Mesenteric fat pad (tissue), 1 donor: ENCODE measurements around the gene LTBP1. TPM values are rescaled to one million over a fixed set of nuclear protein-coding genes. Genes with fewer than 3 reads are reported as not detected.
"Not testable (repeated sequence)": the region's sequence is repeated elsewhere in the genome, so short reads cannot be mapped to it uniquely, and the experiment has no call there.

Experiments
- DNase-seq: peaks from one replicate; pipeline ENCODE4 v3.0.0-alpha.2; 2020; ENCODE audit warnings: low spot score
- total RNA-seq: library from RNA; stranded (reverse); fragmentation: NEBNext Ultra II Directional; extraction: Animal tissue kit (Norgen Biotek cat#: 25700); gene quantifications from one replicate; pipeline ENCODE4 v1.2.1, GENCODE V29; 2021
- donor health status: DM: yes; HTN: yes; CAD: no.

The LTBP1 gene
- total RNA-seq, 1 donor from 2014 or later: 15.4 TPM

DNA sequence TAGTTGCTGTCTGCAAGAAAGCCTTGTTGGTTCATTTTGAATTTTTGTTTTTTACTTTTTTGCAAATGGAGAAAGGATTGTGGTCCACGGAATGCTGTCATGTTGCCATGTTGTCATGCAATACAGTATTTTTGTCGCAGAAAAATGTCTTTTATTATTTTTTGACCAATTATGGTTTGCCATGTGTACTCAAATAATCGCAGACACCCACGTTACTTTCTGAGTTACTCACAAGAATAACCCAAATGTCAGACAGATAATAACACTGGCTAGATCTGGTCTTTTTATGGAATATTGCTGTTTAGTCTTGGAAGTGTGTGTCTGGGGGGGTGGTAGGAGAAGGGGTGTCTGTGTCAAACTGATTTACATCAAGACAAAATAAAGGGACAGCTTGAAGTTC is 188.9 kb downstream of the LTBP1 start:
- no peak for DNase-seq

DNA sequence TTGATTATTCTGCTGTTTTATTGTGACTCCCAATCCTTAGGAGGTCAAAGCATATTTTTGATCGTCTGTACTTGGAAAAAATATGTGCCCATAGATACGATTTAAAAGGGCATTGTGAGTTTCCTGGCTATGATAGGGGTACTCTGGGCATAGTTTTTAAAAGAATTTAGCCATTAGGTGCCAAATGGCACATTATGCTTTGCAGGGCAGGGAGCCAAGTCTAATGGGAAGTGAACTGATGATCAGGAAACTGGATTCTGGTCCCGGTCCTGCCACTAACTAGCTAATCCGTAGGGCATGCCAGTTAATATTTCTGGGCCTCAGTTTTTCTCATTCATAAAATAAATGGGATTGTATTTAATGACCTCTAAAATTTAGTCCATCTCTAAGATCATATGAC is 189.3 kb downstream of the LTBP1 start:
- DNase-seq: no peak

DNA sequence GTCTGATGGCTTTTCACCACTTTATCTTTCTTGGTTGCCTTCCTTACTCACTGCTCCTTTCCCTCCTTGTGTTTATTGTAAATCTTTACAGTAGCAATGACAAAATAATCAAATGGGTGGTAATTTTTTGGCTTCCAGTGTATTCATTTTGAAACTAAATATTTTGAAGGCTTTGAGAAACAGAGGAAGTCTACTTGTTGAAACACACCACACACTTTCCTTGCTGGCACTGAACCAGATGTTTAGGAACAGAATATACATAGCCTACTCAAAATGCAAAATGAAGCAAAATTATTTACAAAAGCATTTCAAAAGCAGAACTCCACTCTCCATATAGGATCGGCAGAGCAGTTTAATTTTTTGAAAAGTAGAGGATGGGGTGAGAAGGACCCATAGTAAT is 189.8 kb downstream of the LTBP1 start:
- no peak for DNase-seq

DNA sequence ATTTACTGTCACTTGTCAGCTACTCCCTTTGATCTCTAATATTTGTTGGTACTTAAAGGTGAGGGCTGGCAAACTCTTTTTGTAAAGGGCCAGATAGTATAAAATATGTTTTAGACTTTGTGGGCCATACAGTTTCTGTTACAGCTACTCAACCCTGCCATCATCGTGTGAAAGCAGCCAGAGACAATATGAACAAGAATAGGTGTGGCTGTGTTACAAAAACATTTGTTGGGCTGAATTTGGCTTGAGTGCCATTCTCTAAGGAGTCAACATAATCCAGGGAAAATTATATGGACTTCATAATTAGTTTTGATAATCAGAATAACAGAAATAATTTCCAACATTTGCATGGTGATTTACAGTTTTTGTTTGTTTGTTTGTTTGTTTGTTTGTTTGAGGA is 190.6 kb downstream of the LTBP1 start:
- no peak for DNase-seq

DNA sequence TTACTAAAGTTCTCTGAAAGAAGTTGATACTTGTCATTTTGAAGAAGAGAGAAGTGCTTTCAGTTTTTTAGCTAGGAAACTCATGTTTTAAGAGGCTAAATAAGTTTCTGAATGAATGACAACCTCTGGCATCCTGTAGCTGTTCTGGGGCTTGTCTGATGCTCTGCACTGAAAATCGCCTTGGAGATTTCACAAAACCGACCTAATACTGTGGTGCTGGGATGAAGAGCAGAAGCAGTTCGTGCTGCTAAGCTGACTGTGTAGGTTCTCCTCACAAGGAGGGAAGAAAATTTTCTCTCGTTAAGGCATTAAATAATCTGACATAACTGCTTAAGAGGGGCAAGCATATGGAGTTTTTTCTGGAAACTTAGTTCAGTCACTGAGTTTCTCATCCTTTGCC is 193.2 kb downstream of the LTBP1 start:
- no peak for DNase-seq

DNA sequence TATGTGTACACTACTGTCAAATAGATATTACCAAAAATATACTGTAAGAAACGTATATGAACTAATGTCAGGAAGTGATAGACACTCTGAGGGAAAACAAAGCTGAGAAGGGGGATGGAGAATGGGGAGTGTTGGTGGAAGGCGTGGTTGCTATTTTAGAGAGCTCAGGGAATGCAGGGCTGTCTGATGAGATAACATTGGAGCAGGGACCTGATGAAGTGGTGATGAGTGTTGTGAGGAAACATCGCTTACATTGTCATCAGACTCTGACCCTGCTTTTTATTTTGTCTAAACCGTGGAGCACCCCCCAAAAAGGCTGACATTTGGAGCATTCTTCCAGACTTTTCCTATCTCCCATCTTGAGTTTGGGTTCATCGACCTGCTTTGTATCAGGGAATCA is 194.7 kb downstream of the LTBP1 start:
- no peak for DNase-seq

DNA sequence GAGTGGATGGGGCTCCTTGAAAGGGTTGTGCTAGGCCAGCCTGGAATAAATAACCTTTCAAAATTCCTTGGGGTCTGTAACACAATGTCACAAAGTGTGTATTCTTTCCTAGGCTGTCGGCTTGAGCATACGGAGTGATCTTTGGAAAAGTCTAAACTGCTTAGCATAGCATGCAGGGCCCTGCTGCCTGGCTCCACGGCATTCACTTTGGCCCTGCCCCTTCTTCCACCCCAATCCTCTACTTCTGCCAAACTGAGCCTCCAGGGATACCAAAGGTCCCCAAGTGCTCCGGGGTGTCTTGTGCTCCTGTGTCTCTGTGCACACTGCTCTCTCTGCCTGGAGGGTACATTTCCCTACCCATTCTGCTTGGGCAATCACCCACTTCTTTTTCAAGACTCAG is 196.1 kb downstream of the LTBP1 start:
- DNase-seq: no peak

DNA sequence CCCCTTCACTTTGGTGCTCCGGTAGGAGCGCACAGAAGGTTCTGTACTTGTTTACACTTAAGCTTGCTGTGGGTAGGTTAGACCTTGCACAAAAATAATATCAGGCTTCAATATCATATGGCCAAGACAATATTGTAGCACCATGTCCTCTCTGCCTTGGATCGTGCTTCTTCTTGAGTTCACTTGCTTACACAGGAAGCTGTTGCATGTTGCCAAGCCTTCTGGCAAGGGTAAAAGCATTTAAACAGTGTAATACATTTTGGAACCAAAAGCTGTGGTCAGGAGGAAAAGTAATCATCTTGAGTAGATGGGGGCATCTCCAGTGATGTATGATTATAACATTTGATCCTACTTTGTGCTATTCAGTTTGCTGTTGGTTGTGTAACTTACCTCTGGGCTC is 197.5 kb downstream of the LTBP1 start:
- DNase-seq: no peak

DNA sequence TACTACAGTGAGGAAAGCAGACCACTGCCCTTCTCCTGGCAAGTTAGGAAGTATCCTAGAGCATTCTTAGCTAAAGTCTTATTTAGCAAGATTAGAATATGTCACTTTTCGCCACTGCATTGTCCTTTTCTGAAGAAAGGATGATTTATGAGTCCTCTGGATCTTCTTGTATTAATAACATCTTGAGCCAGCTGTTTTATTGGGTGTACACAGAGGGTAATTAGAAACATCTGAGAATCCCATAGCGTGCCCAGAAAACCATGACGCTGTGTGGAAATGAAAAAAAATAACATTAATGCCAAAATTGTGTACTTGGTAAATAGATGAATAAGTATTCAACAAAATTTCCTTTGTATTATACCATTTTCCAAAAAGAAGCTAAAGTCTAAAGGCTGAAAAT is 198.7 kb downstream of the LTBP1 start:
- no peak for DNase-seq

DNA sequence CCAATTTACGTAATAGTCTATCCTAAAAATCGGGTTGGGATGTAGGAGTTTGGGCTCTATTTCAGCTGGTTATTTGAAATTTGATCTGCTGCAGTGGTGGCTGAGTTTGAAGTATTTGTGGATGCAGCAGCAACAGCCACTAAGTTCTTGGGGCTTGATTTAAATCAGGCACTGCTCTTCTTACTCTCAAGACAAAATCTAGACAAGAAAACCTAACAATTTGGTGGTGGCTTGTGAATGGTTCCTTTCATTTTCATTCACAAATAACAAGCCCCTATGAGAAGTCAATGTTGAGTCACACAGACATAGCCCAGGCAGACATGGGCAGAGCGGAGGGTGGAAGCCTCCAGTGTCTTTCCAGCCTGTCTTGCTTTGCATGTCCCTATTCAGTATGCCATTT is 199.3 kb downstream of the LTBP1 start:
- no peak for DNase-seq

DNA sequence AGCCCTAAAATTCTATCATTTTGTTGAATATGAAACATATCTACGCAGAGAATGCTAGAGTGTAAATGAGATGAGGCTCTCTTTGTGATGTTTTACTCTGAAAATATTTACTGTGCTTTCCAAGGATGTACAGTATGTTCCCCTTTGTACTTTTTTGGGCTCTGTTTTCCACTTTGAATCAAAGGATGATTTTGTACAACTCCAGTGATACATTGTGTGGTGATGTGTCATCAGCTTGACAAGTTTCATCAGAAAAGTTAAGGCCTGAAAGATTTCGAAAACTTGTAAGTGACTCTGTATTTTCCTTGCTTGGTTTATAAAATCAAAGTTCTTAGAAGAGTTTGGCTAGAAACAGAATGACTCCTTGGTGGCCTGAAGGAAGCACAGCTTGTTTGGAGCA is 206.3 kb downstream of the LTBP1 start:
- DNase-seq: no peak

DNA sequence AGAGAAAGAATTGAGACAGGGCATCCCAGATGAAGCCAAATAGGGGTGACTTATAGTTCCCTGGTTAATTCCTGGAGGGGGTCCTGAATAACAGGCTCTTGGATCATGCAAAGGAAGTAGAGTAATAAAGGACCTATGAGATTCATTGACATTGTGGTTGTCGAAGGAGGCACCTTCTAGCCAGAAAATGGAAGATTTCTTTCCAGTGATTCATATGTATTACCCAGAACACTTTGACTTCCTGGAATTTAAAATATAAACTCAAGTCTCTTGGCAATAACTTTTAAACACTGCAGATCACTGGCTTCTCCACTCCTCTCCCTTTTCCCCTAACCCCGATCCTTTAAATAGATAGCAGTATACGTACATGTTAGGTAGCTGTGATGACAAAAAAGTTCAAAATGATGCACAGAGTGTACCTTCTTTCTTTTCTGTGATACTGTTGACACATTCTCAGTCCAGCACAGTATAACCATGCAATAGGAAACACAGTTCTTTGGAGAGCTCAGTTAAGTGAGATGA is 211.8 kb downstream of the LTBP1 start:
- no peak for DNase-seq

DNA sequence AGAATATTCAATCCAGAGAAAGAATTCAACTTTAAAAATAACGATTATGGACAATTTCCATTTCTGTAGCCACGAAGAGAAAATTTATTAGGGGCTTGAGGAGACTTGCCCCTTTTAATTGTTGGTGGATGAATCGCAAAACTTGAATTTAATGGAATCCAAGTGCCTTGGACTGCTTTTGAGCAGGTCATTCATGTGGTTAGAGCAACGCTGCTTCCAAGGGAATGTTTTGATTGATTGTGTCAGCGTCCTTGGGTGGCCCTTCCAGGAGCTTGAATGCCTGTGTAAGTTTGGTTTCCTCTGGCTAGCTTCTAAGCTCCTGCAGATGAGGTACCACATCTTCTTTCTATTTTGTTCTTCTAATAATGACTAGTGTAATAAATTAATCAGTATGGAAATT is 213.4 kb downstream of the LTBP1 start:
- DNase-seq: no peak

DNA sequence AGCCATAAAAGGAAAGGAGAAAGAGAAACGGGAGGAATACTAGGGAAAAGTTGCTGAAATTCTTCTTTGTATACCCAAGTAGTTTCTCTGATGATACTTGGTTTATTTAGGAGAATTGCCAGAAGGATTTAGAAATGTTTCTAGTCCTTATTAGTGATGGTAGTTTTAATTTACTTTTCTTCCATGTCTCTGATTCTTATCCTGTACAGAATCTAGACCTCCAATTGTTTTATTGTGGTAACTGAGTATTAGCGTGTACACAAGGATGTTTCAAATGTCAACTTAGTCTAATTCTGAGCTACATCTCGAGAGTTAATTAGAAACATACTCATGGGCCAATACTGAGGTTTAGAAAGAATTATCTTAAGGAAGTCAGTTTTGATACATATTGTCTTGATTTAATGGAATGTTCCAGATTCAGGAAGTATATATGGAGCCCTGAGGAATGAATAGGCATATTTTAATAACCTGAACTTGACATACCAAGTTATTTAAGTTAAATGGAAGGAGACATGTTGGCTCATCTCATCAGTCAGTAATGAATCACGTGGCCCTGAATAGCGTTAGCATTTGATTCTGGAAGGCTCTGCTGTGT is 219.6 kb downstream of the LTBP1 start:
- no peak for DNase-seq

DNA sequence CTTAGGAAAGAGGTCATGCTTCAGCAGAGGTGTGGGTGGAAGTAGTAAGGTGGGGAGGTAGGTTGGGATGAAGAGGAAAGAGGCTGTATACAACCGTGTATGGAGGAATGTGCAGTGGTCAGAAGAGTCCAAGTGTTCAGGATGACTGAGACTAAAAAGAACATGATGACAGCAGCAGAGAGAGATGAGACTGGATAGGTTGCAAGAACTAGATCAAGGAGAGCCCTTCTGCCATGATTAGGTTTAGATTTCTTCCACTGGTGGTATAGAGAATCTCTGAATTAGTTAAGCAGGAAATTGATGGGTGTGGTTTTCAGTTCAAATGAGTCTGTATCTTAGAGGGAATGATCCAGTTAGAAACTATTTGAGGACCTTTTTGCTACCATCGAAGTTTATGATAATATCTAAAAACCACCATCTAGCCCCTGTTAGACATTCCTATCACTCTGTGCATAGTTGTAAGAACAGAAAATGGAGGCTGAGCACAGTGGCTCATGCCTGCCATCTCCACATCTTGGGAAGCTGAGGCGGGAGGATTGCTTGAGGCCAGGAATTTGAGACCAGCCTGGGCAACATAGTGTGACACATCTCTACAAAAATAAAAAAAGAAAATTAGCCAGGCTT is 221.0 kb downstream of the LTBP1 start:
- DNase-seq: no peak

DNA sequence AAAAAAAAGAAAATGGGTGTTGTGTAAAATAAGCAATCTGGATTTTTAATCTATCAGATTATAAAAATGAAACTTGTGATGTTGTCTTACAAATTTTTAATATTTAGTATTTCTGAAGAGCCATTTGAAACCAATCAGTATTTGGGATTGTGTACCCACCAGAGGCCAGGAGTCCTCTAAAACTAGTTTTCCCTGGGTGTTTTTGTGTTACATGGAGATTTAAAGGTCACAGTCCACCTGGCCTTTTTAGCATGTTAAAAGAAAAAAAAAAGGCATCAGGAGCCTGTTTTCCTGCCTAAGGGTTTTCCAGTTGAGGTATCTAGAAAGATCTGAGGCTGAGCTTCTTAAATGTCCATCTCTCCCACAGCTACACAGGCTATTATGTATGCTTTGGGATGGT is 221.7 kb downstream of the LTBP1 start:
- DNase-seq: no peak

DNA sequence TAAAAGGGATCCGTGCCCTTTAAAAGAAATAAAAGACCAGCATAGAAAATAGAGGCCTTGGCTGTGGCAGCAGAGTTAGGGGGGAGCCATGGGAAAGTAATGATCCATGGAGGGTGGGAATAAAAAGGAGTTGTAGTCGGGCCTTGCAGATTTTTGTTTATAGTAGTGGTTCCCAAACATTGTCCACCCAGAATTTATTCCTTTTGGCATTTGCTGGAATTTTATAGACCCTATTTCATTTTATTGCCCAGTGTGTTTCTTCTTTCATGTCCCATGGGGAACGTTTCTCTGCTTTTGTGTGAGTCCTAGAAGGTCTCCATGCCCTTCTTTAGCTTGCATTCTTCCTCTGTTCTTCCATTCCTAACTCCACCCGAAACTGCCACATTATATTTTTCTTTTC is 222.2 kb downstream of the LTBP1 start:
- no peak for DNase-seq

DNA sequence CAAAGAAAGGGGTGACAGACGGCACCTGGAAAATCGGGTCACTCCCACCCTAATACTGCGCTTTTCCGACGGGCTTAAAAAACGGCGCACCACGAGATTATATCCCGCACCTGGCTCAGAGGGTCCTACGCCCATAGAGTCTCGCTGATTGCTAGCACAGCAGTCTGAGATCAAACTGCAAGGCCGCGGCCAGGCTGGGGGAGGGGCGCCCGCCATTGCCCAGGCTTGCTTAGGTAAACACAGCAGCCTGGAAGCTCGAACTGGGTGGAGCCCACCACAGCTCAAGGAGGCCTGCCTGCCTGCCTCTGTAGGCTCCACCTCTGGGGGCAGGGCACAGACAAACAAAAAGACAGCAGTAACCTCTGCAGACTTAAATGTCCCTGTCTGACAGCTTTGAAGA is 223.5 kb downstream of the LTBP1 start:
- not testable (repeated sequence) for DNase-seq

DNA sequence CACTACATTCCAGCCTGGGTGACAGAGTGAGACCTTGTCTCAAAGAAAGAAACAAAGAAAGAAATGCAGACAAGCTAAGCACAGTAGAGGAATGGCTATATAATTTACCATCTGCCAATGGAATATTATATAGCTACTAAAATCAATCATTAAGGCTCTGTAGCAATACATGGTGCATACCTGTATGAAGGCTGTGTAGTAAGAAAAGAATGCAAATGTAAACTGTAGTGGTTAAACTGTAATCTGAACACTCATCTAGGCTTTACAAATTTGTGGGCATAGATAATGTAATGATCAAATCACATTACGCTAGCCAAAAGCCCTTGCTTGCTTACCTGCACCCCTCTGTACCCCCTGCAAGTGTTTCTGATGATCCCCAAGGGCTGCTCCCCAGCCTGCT is 230.9 kb downstream of the LTBP1 start:
- no peak for DNase-seq

DNA sequence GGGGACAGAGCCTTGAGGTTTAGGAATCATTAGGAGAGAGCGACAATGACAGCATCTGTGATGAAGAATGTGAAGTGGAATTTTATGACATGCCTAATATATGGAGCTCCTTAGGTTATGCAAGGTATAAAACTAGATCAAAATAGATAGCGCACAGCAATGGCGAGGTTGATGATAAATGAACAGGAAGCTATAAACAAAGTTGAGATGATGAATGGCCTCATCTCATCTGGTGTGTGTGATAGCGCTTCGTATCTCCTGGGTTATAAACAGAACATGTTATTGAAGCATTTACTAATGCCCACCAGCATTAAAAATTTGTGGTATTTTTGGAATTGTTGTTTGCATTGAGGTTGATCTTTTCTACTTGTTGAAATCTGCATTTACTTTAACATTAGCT is 231.5 kb downstream of the LTBP1 start:
- no peak for DNase-seq

DNA sequence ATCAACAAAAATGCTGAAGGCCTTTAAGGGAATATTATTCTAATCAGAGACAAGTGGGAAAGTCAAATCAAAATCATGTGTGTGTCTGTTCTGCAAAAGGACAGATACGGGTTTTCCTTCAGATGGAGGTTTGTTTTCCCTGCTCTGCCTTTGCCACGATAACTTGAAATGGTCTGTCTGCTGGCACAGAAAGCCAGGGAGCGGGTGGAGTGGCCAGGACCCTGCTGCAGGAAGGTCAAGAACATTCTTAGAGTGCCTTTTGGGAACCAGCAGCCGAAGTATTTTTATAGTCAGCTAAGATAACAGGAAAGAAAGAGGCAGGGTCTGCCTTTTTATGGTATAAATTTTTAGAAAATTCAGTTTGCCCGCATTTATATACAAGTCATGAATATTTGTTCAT is 234.2 kb downstream of the LTBP1 start:
- DNase-seq: no peak

DNA sequence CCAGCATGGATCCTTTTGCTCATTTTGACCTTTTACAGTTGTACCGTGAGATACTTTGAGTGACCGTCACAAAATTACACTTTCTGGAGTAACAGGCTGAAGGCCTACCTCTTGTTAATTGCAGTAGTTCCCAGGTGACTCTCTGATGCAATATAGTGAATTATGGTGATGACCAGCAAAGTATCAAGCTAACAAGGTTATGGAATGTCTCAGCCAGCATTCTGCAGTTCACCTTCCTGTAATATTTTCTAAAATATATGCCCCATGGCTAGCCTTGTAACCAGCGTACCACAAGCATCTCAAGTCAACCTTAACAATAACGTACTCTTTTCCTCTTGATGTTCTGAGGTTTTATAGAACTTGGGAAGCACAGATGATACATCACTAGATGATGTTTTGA is 234.7 kb downstream of the LTBP1 start:
- no peak for DNase-seq

DNA sequence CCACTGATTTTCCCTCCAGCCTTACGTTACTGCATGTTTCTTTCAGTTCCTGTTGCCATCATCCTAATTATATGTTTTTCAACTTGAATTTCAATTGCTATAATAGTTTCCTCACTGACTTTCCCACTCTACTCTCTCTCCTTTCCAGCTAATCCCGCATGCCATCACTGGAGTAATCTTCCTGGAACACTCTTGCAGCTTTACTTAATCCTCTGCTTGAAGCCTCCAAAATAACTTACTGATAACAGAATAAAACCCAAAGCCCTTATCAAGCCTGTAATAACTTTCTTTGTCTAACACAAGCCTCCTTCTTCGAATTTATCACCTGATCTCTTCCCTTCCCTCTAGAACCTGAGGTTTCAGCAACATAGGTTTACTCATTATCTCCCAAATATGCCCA is 237.3 kb downstream of the LTBP1 start:
- DNase-seq: no peak

DNA sequence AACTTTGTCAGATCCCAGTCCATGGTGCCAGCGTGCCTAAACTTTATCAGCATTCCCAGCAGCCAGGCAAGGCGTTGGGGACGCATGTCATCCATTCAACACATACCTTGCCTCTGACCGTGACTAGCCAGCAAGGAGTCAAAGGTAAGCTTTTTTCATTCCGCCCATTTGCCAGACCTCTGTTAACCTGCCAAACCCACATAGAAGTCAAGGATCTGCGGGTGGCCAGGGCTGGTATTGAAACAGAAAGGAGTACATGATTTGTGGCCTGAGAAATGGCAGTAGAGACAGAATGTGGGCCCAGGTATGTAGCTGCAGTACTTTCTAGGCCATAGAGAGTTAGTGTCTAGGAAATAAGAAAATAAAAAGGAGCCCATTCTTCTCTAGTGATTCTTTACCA is 240.2 kb downstream of the LTBP1 start:
- DNase-seq: no peak
